Measurements from ENCODE around the gene CDK5. TPM values are rescaled to one million over a fixed set of nuclear protein-coding genes. Genes with fewer than 3 reads are reported as not detected.

Gene CDK5
- total and polyA plus RNA-seq, 9 donors: 2.7 to 9.4 (median 4.1) TPM

DNA sequence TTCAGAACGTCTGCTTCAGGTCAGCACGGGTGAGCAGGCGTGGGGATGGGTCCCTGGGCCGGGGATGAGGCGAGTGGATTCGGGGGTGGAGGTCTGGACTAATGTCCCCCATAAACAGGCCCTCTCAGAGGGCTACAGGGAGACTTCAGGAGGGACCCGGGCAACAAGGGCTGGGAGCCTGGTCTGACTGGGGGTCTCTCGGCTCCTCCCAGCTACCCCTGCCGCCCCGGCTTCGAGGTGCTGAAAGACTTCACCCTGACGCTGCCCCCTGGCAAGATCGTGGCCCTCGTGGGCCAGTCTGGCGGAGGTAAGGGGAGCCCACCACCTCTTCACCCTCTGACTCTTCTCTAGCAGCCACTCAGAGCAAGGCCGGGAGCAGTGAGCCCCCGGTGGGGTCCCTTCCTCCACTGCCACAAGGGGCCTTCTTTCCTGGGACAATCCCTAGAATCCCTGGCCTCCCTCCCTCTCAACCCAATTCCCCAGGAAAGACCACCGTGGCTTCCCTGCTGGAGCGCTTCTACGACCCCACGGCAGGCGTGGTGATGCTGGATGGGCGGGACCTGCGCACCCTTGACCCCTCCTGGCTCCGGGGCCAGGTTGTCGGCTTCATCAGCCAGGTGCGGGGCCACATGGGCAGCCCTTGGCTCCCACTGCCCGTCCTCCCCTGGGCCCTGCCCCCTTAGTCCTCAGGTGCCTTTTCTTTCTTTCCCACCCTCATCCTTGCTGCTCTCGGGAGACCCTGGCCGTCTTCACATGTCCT lies 16.9 kb downstream of the CDK5 start:
- H3K27ac ChIP-seq: no peak overlapping the region
- 88 to 92% (median 90%) methylated on average over 28 to 30 of the region's 30 CpGs for WGBS, 3 donors
- intact Hi-C loops (cut with DNase I): no loop called here
- no peaks in the 10 kb centered on the region for H3K9me3 ChIP-seq
- H3K36me3 ChIP-seq: no peaks in the 10 kb centered on the region
- no peak for DNase-seq
- no peaks in the 10 kb centered on the region for H3K27me3 ChIP-seq
- H3K4me1 ChIP-seq (ENCODE audit: insufficient read depth): peaks cover 8% of the 10 kb centered on the region
- H3K4me3 ChIP-seq: no peak overlapping the region
- TF ChIP-seq EP300 (IDR thresholded peaks at IDR 0.05) (no peak), POLR2A (IDR thresholded peaks at IDR 0.05) (no peak)
- TF ChIP-seq, protein P1, sequence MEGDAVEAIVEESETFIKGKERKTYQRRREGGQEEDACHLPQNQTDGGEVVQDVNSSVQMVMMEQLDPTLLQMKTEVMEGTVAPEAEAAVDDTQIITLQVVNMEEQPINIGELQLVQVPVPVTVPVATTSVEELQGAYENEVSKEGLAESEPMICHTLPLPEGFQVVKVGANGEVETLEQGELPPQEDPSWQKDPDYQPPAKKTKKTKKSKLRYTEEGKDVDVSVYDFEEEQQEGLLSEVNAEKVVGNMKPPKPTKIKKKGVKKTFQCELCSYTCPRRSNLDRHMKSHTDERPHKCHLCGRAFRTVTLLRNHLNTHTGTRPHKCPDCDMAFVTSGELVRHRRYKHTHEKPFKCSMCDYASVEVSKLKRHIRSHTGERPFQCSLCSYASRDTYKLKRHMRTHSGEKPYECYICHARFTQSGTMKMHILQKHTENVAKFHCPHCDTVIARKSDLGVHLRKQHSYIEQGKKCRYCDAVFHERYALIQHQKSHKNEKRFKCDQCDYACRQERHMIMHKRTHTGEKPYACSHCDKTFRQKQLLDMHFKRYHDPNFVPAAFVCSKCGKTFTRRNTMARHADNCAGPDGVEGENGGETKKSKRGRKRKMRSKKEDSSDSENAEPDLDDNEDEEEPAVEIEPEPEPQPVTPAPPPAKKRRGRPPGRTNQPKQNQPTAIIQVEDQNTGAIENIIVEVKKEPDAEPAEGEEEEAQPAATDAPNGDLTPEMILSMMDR (IDR thresholded peaks at IDR 0.05): no peak

DNA sequence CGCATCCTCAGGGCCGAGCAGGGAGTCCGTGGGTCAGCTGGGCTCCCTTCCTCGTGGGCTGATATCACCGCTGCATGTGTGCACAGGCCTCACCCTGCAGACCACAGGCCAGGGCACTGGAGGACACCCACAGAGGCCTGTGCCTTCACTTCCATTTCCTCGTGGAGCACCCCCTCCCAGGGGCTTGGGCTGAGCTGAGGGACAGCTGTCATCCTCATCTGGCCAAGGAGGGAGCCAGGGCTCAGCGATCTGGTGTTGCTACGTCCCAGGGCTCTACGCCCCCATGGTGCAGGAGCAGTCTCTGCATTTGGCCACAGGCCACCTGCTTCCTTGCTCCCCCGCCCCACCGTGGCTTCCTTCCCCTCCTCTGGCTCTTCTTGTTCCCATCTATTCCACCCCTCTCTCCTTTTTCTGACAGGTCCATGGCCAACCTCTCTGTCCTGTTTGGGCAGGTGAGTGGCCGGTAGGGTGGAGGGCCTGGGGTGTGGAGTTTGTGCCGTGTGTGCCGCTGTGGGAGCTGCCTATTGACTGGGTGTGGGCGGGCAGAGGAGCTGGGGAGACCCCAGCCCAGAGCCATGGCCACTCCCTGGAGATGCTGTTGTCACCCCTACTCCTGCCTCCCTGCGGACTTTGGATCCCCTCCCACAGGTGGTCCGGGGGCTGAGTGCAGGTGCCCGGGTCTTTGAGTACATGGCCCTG lies 17.7 kb downstream of the CDK5 start:
- Histone ChIP-seq H3K9me3 (no peaks in the 10 kb centered on the region), H3K4me1 (ENCODE audit: insufficient read depth) (peaks cover 8% of the 10 kb centered on the region), H3K27me3 (no peaks in the 10 kb centered on the region), H3K36me3 (no peaks in the 10 kb centered on the region), H3K27ac (no peak overlapping the region), H3K4me3 (no peak overlapping the region)
- TF ChIP-seq EP300 (IDR thresholded peaks at IDR 0.05) (no peak), POLR2A (IDR thresholded peaks at IDR 0.05) (no peak)
- TF ChIP-seq, protein P1 (IDR thresholded peaks at IDR 0.05): no peak
- intact Hi-C loops (cut with DNase I): loop anchor here in 1 of 4 donors (5.0 kb wide), 1 partner anchor 72 kb away; no protein-coding TSS in a partner anchor
- no peak for DNase-seq
- 47 to 52% (median 48%) methylated on average over 18 of the region's 18 CpGs for WGBS, 3 donors

DNA sequence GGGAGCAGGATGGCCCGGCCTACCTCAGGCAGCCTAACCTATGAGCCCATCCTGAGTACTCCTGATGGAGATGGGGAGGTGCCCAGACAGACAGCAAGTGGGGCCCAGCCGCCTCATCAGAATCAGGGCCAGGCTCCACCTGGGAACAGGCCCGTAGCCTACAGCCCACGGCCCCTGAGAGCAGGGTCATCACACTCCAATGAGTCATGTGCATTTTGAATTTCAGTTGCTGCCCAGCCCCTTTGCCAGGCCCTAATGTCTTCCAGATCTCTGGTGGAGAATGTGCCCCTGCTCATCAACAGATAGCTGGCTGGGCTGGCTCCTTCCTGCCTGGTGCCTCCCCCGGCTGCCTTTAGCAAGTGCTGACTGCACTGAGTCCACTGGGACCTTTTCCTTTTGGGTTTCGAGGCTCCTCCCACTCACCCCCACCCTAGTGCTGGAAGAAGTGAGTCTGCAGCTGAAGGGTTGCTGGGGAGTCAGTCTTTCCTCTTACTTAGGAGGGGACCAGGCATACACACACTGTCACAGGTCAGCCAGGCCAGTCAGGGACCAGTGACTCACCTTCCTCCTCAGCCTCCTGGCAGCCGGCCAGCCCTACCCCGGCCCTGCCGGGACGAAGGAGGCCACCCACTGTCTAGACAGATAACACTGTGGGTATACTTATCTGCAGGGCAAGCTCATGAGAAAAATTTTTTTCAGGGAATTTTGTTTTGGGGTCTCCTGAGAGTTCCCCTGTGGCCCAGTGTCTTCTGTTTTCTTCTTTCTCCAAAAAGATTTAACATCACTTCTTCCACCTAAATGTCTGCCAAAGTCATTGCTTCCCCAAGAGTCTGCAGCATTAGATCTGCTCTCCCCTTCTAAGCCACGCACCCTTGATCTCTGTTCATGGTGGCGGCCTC lies 18.5 kb downstream of the CDK5 start:
- intact Hi-C loops (cut with DNase I): loop anchor here in 1 of 4 donors (5.0 kb wide), 1 partner anchor 73 kb away; no protein-coding TSS in a partner anchor
- peak; percentile 65 to 79 (median 77) for DNase-seq
- Histone ChIP-seq H3K4me1 (ENCODE audit: insufficient read depth) (peaks cover 8% of the 10 kb centered on the region), H3K9me3 (no peaks in the 10 kb centered on the region), H3K27me3 (no peaks in the 10 kb centered on the region), H3K27ac (peak overlapping the region in 1 of 2 donors; percentile 64), H3K36me3 (no peaks in the 10 kb centered on the region), H3K4me3 (no peak overlapping the region)
- WGBS, 3 donors: 18 to 21% (median 19%) methylated on average over 11 to 12 of the region's 12 CpGs
- TF ChIP-seq, protein P1 (IDR thresholded peaks at IDR 0.05): no peak
- TF ChIP-seq EP300 (IDR thresholded peaks at IDR 0.05) (no peak), POLR2A (IDR thresholded peaks at IDR 0.05) (no peak)

DNA sequence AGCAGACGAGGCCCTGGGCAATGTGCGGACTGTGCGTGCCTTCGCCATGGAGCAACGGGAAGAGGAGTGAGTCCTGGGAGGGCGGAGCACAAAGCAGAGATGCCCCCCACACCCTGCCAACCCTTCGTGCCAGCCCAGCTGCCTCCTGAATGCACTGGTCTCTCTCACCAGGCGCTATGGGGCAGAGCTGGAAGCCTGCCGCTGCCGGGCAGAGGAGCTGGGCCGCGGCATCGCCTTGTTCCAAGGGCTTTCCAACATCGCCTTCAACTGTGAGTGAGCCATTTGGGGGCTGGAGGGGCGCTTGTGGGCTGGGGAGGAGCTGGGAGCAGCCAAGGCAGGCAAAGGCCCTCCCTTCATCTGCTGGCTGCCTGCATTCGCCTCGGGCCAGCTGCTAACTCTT lies 21.8 kb downstream of the CDK5 start:
- no peak for DNase-seq
- WGBS, 3 donors: 92 to 94% (median 94%) methylated on average over 17 of the region's 17 CpGs
- TF ChIP-seq POLR2A (IDR thresholded peaks at IDR 0.05) (no peak), EP300 (IDR thresholded peaks at IDR 0.05) (no peak)
- TF ChIP-seq, protein P1 (IDR thresholded peaks at IDR 0.05): no peak
- Histone ChIP-seq H3K27ac (no peak overlapping the region), H3K27me3 (no peaks in the 10 kb centered on the region), H3K36me3 (no peaks in the 10 kb centered on the region), H3K9me3 (no peaks in the 10 kb centered on the region), H3K4me3 (no peak overlapping the region), H3K4me1 (ENCODE audit: insufficient read depth) (peaks cover 8% of the 10 kb centered on the region)
- intact Hi-C loops (cut with DNase I): loop anchor here in 1 of 4 donors (5.0 kb wide), 1 partner anchor 76 kb away; no protein-coding TSS in a partner anchor

Measured in ovary (tissue), 9 donors.